ENCODE results near the gene LMLN.
"Not testable (repeated sequence)": the region's sequence is repeated elsewhere in the genome, so short reads cannot be mapped to it uniquely, and the experiment has no call there.

Gene LMLN

GRCh38 chr3:198080521-198081384, 120.7 kb downstream of the LMLN start:
- peak; percentile 85 for DNase-seq

GRCh38 chr3:198081421-198081844, 121.4 kb downstream of the LMLN start:
- no peak for DNase-seq

DNA sequence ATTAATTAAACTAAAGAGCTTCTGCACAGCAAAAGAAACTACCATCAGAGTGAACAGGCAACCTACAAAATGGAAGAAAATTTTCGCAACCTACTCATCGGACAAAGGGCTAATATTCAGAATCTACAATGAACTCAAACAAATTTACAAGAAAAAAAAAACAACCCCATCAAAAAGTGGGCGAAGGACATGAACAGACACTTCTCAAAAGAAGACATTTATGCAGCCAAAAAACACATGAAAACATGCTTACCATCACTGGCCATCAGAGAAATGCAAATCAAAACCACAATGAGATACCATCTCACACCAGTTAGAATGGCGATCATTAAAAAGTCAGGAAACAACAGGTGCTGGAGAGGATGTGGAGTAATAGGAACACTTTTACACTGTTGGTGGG, 122.2 kb downstream of the LMLN start:
- not testable (repeated sequence) for DNase-seq

DNA sequence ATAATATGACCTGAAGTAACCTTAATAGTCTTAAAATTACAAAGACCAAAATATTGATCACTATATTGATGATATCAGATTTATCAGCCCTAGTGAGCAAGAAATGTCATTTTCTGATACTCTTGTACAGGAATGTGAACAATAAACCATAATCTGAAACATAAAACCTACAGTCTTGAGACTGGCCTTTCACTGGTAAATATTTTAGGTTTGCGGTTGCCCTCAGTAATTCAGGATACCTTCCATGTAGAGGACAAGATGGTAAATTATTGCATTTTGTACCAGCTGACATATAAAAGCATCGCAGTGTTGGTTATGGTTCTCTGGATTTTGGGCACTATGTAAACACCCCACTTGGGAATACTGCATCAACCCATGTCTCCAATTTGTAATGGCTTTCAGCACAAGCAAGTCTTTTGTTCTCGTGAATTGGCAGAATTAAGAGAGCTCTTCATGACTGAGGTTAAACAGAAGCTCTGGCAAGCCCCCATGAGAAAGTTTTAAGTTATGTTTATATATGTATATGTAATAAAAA, 128.5 kb downstream of the LMLN start:
- DNase-seq: no peak

GRCh38 chr3:198090795-198091332, 130.8 kb downstream of the LMLN start:
- DNase-seq: no peak

DNA sequence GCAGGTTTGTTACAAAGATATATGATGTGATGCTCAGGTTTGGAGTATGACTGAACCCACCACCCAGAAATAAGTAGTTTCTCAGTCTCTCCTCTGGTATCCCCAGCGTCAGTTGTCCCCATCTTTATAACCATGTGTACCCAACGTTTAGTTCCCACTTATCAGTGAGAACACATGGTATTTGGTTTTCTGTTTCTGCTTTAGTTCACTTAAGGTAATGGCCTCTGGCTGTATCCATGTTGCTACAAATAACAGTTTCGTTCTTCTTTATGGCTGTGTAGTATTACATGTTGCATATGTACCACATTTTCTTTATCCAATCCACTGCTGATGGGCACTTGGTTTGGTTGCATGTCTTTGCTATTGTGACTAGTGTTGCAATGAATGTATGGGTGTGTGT, 132.3 kb downstream of the LMLN start:
- no peak for DNase-seq

GRCh38 chr3:198093112-198093679, 133.2 kb downstream of the LMLN start:
- DNase-seq: no peak

All from activated CD4-positive, alpha-beta T cell treated with anti-CD3 and anti-CD28 coated beads, Interleukin-2, Interleukin-6, amounts not matched to agents 100 ng/mL and 50 ng/mL, durations not matched to agents 16 hours and 8 hours (primary cell).